HCT116 (cell line): Measurements from ENCODE around the gene APBB1IP.

ENCODE experiments used
- ATF3 ChIP-seq: IDR thresholded peaks from 2 replicates; pipeline ENCODE4 v1.6.1; 2012
- EZH2 ChIP-seq: fragments of 200-600 bp; sonication (generic); IDR thresholded peaks from 2 replicates; pipeline ENCODE4 v1.6.1; 2017; ENCODE audit warnings: antibody characterized with exemption, mixed run types
- EZH2phosphoT487 ChIP-seq: fragments of 200-600 bp; IDR thresholded peaks from 2 replicates; pipeline ENCODE4 v1.6.1; 2018; ENCODE audit warnings: antibody characterized with exemption, borderline replicate concordance
- FOSL1 ChIP-seq: IDR thresholded peaks from 2 replicates; pipeline ENCODE4 v1.6.1; 2012; ENCODE audit warnings: low read depth
- POLR2A ChIP-seq: IDR thresholded peaks from 2 replicates; pipeline ENCODE4 v1.7.0; 2011; ENCODE audit warnings: borderline replicate concordance; ENCODE audit not compliant: insufficient read depth, insufficient read length; ENCODE audit errors: extremely low read depth
- POLR2AphosphoS5 ChIP-seq: IDR thresholded peaks from 2 replicates; pipeline ENCODE4 v1.6.1; 2011; ENCODE audit warnings: mild to moderate bottlenecking, low read depth, low read length, moderate library complexity
- SRF ChIP-seq: IDR thresholded peaks from 2 replicates; pipeline ENCODE4 v1.6.1; 2012; ENCODE audit warnings: low read depth
- YY1 ChIP-seq: IDR thresholded peaks from 2 replicates; pipeline ENCODE4 v1.6.1; 2011; ENCODE audit warnings: low read length, low read depth, moderate library complexity, mild to moderate bottlenecking; ENCODE audit not compliant: insufficient replicate concordance; ENCODE audit errors: extremely low read depth
- ZNF274 ChIP-seq: fragments of 200-500 bp; sonication (Bioruptor generic); IDR thresholded peaks from 2 replicates; pipeline ENCODE4 v1.6.1; 2014; ENCODE audit warnings: mild to moderate bottlenecking, low read depth, low read length, inconsistent platforms
- TF ChIP-seq, protein P1 (sequence below), 3 experiments: fragments of 200-600 bp in 1 of 3; sonication (generic) in 1 of 3; IDR thresholded peaks in 2 of 3; conservative IDR thresholded peaks in 1 of 3; 2 replicates each; pipeline ENCODE4 v1.5.1; 2012 to 2017; ENCODE audit warnings: low read depth in 2 of 3, low read length in 2 of 3, antibody characterized with exemption in 1 of 3, borderline replicate concordance in 1 of 3, control low read depth in 1 of 3, mild to moderate bottlenecking in 1 of 3, mixed read lengths in 1 of 3, mixed run types in 1 of 3, moderate library complexity in 1 of 3; ENCODE audit not compliant: insufficient read depth in 1 of 3
- TF ChIP-seq, protein P2 (sequence below): IDR thresholded peaks from 2 replicates; pipeline ENCODE4 v1.6.1; 2012

DNA sequence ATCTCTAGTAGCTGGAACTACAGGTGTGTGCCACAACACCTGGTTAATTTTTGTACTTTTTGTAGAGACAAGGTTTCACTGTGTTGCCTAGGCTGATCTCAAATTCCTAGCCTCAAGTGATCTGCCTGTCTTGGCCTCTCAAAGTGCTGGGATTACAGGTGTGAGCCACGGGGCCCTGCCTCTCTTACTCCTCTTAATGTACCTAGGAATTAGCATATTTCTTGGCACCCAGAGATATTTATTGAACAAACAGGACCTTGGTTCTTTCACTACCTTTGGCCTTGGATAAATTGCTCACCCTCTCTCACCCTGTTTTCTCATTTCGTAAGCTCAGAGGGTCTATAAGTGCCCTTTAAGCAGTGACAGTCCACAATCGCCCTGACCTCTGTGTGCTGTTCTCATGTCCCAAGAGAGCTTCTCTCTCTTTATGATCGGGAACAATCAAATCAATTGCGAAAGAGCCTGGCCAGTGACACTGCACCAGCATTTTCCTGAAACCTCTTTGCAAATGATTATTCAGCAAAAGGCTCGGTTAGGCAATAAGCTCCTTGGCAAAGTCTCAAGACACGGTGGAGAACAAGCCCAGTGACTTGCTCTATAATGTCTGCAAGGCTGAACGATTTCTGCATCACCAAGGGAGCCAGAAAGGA, 117.7 kb downstream of the APBB1IP start:
- TF ChIP-seq ZNF274 = no peak
- TF ChIP-seq FOSL1 = no peak
- no peak for TF ChIP-seq POLR2AphosphoS5
- TF ChIP-seq, protein P1, sequence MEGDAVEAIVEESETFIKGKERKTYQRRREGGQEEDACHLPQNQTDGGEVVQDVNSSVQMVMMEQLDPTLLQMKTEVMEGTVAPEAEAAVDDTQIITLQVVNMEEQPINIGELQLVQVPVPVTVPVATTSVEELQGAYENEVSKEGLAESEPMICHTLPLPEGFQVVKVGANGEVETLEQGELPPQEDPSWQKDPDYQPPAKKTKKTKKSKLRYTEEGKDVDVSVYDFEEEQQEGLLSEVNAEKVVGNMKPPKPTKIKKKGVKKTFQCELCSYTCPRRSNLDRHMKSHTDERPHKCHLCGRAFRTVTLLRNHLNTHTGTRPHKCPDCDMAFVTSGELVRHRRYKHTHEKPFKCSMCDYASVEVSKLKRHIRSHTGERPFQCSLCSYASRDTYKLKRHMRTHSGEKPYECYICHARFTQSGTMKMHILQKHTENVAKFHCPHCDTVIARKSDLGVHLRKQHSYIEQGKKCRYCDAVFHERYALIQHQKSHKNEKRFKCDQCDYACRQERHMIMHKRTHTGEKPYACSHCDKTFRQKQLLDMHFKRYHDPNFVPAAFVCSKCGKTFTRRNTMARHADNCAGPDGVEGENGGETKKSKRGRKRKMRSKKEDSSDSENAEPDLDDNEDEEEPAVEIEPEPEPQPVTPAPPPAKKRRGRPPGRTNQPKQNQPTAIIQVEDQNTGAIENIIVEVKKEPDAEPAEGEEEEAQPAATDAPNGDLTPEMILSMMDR (IDR thresholded peaks at IDR 0.05 in 2 of 3, conservative IDR thresholded peaks at IDR 0.05 in 1 of 3; ENCODE audit: borderline replicate concordance in 1 of 3, insufficient read depth in 1 of 3, low read depth in 2 of 3, low read length in 2 of 3) = no peak
- TF ChIP-seq ATF3 = no peak
- no peak for TF ChIP-seq YY1
- TF ChIP-seq EZH2 = no peak
- no peak for TF ChIP-seq SRF
- no peak for TF ChIP-seq POLR2A
- TF ChIP-seq, protein P2, sequence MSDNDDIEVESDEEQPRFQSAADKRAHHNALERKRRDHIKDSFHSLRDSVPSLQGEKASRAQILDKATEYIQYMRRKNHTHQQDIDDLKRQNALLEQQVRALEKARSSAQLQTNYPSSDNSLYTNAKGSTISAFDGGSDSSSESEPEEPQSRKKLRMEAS = no peak
- no peak for TF ChIP-seq EZH2phosphoT487
